GM19035 (cell line): ENCODE measurements around the gene FGF19.

ENCODE experiments used
- ATAC-seq: cut with Tn5 transposase; IDR thresholded peaks from one replicate; pipeline ENCODE4 v1.9.1; 2021; ENCODE audit not compliant: unreplicated experiment

FGF19 gene

GRCh38 chr11:69674267-69674885 lies 29.4 kb downstream of the FGF19 start:
- ATAC-seq = peak; percentile 2

GRCh38 chr11:69671734-69672465 lies 31.9 kb downstream of the FGF19 start:
- ATAC-seq = no peak

DNA sequence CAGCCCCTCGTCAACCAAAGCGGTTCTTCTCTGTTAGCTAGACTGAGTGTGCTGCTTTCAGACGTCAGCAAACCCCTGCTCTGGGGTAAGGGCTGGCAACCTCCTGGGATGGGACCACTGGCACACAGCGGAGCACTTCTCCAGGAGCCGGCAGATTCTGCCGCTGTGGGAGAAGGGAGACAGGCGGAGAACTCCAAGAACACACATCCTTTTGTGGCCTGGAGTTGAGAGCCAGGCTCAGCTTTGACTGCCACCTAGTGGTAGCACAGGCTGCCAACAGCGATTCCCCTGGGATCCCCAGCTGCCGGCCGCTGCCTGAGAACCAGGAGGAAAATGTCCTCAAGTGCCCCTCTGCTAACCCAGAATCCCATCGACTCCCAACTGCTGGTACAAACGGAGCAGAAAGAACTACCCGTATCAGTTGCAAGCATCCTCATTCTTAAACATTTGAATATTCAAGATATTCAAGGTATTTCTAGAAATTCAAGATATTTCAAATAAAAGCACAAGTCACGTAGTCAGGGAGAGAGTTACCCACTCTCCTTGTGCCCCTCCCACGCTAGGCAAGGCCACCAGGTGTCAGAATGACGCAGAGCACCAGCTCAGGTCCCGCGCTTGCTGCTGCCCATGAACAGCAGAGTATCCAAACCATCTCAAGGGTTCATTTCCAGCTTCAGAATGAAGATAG lies 33.5 kb downstream of the FGF19 start:
- no peak for ATAC-seq

DNA sequence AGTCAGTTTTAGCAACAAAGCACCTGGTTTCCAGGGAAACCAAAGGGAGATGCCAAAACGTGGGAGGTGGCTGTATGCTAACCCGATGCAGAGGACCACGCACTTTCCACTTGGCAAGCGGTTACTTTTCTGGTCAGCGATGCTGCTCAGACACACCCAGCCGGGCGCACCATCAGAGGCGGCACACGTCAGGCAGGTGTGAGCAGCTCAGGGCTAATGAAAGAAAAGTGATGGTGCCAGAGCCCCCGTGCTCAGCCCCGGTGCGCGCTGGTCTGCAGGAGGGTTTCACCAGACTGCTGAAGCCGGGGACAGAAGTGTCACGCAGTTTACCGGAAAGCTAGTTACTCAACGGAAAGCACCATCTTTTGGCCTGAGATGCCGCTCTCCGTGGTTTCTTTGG lies 34.3 kb downstream of the FGF19 start:
- no peak for ATAC-seq

- no peak for ATAC-seq
Measured at GRCh38 chr11:69667619-69668604, 35.9 kb downstream of the FGF19 start.

DNA sequence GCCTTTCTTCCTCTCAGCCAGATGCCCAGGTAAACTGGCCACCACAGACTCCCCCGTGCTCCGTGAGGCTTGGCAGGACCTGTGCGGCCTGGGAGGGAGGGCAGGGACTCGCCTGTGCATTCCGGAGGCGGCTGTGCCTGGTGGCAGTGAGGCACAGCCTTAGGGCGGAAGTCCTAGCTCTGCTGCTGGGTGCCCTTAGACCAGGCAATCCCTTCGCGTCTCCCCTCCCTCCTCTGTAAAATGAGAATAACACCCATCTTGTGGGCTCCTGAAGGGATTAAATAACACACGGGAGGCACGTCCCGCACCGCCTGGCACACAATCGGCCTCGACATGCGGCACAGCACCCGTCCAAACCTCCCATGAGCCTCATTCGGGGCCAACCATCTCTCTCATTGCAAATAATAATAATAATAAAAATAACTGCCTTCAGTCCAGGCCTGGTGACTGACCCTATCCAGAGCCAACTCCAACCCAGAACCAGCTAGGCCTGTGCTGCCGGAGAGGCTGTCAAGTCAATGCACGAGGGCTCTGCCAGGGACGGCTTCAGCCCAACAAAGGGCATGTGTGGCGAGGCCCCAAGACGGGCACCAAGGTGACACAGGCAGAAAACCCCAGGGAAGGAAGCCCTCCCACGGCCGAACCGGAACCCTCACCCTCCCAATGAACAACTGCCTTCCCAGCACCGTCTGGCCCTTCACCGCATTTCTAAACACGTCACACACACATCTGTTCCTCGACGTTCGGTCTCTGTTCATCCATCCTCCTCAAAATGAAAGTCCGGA lies 36.9 kb downstream of the FGF19 start:
- no peak for ATAC-seq

GRCh38 chr11:69666261-69666660 lies 37.6 kb downstream of the FGF19 start:
- no peak for ATAC-seq

DNA sequence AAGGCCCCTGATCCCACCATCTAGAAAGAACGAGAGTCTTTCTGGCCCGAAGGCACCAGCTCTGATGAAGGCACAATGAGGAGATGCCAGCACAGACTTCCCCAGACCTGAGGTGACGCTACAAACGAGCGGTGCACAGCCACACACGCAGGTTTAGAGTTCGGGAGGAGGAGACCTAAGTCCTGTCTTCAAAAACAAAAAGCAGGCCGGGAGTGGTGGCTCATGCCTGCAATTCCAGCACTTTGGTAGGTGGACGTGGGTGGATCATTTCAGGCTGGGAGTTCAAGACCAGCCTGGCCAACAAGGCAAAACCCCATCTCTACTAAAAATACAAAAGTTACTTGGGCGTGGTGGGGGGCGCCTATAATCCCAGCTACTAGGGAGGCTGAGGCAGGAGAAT lies 38.2 kb downstream of the FGF19 start:
- no peak for ATAC-seq

DNA sequence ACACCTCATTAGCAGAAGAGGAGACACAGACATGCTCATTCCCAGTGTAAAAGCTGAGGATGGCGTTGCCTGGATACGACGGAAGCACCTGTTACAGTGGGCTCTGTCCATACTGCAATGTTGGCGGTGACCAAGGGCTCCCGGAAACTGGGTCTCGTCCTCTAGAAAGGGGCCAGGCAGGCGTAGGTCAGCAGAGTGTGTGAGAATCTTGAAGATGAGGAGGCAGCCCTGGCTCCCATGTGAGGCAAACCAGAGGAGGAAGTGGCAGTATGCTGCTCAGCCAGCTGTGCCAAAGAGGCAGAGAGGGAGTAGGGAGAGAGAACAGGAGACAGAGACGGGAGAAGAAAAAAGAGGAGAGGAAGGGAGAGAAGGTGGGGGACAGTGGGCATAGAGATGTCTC lies 38.9 kb downstream of the FGF19 start:
- ATAC-seq = no peak

DNA sequence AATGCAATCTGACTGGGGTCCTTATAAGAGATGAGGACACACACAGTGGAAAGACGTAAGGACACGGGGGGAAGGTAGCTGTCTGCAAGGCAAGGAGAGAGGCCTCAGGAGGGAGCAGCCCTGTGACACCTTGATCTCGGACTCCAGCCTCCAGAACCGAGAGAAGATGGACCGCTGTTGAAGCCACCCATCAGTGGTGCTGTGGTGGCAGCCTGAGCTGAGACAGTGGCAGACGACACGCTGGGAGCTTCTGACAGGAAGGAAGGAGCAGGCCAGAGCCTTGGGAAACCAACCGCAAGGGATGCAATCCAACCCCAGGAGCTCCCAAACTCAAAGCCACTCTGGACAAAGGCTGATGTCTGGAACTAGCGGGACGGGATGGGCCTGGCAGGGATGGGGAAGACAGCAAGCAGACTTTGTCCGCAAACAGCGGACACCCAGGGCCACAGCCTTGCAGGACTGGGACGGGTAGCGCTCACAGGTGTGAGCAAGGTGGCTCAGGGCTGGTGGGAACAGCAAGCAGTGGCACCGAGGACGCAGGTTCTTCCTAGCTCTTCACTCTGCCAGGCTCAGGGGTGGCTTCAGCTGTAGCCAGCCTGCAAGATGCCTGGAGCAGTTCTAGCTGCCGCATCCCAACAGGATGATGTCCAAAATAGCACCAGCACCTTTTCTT lies 39.6 kb downstream of the FGF19 start:
- no peak for ATAC-seq

DNA sequence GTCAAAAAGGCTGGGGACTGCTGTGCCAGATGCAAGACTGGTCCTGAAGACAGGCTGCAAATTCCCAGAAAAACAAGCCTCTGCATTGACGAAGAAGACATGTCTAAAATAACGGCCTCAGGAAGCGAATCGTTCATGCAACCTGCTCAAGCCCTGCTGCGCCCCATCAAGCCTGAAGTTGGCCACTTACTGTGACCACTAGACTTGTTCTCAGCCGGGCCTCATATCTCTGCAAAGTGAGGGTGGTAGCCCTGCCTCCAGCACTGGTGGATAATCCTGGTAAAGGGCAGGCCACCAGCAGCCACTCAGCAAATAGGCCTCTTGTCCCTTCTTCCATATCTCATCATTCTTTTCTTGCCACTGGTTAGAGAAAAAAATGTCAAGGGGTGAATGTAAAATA lies 40.5 kb downstream of the FGF19 start:
- ATAC-seq = no peak

GRCh38 chr11:69662806-69663205 lies 41.0 kb downstream of the FGF19 start:
- ATAC-seq = no peak

DNA sequence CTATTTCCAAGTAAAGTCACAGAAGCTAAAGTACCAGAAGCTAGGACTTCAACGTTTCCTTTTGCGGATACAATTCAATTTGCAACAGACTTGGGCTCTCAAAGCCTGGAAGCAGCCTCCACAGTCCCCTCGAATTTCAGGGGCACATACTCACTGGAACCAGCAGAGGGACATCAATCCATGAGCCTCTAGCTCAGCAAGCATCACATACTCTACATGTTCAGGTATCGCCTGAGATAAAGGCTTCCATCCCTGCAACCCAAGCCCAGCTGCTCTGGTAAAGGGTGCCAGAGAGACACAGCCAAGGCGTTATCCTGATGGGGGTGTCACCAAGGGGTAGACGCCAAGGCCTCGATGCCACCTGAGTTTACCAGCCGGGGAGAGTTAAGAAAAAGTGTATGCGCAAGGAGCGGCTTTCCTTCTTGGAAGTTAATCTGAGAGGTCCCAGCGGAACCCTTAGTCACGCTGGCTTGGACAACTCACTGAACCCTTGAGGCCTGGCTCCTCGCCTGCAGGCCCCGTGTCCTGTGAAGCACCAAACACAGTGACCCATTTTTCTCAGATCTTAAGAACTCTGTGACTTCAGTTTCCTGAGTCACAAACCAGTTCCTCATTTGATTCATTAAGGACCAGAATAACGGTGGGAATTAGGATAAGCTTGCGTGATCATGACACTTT lies 41.7 kb downstream of the FGF19 start:
- no peak for ATAC-seq

- no peak for ATAC-seq
Measured at GRCh38 chr11:69661413-69661715, 42.5 kb downstream of the FGF19 start.

GRCh38 chr11:69660001-69660500 lies 43.8 kb downstream of the FGF19 start:
- ATAC-seq = no peak

GRCh38 chr11:69659591-69659990 lies 44.2 kb downstream of the FGF19 start:
- no peak for ATAC-seq

GRCh38 chr11:69658626-69659450 lies 45.0 kb downstream of the FGF19 start:
- ATAC-seq = no peak

- no peak for ATAC-seq
Measured at GRCh38 chr11:69657911-69658625, 45.8 kb downstream of the FGF19 start.
